Astrocyte of the spinal cord (primary cell): ENCODE results near the gene BRWD1.

Experiments used
- DNase-seq: peaks from one replicate; pipeline ENCODE4 v3.0.0; 2011; ENCODE audit warnings: low read depth, low spot score
- H3K4me3 ChIP-seq: 2 replicates; pipeline ENCODE4 v1.5.1; 2011; ENCODE audit warnings: low read depth, mild to moderate bottlenecking, low read length, moderate library complexity
- in situ Hi-C: cut with HindIII; loops from 2 replicates; pipeline ENCODE4 v1.10.0; 2017; ENCODE audit warnings: low sequenced_read_pairs
- TF ChIP-seq, protein P1 (sequence below): IDR thresholded peaks from 2 replicates; pipeline ENCODE4 v1.5.1; 2012; ENCODE audit warnings: low read depth, mild to moderate bottlenecking, low read length, inconsistent platforms

Gene BRWD1

DNA sequence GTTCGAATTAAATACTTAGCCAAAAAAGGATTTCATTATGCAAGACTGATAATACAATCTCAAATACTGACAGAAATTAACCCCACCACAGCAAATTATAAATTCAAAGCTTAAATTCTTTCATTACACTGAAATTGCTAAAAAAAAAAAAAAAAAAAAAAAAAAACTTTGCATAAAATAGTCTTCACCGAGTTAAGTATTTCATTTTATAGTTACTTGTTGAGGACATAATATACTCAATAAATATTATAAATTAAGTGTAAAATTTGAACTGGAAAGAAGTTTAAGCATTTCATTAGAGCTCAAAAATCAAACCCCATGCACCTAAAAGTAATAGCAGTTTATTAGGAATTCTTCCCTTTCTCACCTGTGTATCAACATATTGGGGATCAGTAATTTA is 128.3 kb downstream of the BRWD1 start:
- TF ChIP-seq, protein P1, sequence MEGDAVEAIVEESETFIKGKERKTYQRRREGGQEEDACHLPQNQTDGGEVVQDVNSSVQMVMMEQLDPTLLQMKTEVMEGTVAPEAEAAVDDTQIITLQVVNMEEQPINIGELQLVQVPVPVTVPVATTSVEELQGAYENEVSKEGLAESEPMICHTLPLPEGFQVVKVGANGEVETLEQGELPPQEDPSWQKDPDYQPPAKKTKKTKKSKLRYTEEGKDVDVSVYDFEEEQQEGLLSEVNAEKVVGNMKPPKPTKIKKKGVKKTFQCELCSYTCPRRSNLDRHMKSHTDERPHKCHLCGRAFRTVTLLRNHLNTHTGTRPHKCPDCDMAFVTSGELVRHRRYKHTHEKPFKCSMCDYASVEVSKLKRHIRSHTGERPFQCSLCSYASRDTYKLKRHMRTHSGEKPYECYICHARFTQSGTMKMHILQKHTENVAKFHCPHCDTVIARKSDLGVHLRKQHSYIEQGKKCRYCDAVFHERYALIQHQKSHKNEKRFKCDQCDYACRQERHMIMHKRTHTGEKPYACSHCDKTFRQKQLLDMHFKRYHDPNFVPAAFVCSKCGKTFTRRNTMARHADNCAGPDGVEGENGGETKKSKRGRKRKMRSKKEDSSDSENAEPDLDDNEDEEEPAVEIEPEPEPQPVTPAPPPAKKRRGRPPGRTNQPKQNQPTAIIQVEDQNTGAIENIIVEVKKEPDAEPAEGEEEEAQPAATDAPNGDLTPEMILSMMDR, result no peak
- no peak overlapping the region for H3K4me3 ChIP-seq
- no peak for DNase-seq
- in situ Hi-C loops, result no loop called here

DNA sequence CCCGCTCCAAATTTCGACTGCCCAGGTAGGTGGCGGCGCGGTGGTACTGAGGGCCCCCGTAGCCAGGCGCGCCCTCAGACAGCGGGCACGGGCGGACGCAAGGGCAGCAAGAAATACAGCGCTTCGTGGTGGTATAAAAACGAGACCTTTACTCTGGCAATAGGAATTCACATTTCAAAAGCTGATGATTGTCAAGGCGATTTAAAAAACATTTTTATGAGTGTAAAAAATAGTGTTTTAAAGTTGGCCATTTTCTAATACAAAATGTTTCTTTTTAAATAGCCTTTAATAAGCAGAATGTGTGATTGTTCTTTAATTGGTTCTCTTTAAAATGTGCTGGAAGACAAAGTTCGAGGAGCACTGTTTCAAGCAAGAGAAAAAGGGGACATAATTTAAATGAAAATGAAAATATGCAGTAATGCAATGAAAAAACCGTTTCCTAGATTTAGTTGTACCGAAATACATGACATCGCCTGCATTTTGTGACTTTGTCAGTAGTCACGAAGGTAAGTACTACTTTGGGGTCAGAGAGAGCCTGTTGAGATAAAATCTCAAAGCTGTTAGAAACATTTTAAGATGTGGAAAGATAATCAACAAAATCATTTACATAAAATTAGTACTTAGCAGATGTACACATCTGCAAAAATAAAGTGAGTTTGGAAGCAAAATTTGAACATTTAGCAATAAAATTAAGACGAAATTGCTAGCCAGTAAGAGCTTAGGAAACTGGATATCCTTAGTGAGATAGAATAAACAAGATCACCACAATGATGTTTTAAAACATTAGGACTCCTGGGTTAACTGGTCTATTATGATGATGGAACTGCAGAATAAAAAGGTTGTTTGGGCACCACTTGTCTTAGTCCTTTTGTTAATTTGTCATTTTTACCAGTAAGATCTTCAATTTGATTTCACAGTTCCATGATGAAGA is 129.1 kb downstream of the BRWD1 start:
- peak overlapping the region; percentile 88 for H3K4me3 ChIP-seq
- peak; percentile 37 for DNase-seq
- in situ Hi-C loops, result no loop called here
- TF ChIP-seq, protein P1, result no peak

DNA sequence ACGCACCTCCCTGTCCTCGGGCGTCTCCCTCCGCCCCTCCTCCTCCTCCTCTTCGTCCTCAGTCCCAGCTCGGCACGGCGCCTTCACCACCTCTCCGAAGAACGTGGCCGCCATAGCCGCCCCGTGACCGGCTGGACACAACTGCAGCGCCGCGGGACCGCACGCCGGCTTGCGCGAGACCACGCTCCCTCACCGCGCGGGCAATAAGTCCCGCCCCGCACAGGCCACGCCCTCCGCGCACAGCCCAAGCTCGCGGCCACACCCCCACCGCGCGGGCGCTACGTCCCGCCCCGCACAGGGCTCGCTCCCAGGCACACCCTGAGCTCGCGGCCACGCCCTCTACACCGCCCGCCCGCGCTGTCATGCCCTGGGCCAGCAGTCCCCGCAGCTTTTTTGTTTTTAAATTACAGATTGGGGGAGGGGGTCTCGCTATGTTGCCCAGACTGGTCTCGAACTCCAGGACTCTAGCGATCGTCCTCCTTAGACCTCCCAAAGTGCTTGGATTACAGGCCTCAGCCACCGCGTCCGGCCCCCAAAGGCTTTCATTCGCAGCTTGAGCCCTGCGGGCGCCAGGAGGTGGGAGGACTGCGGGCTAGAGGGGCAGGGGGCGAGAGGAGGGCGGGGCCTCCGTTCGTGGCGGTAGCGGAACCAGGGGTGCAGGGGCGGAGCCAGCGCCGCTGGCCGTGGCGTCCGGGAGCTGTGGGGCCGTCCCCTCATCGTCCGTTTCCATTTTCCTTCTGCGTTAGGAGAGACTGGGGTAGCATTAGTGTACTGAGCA is 130.0 kb downstream of the BRWD1 start, which contains the start of gene PSMG1:
PSMG1 (minus strand) TSS at position 180 of the 778 bp plus-strand sequence; CDS start at position 114, 66 bp downstream.
- TF ChIP-seq, protein P1, result no peak
- H3K4me3 ChIP-seq, result peak within 1 kb of the TSS; percentile 88
- in situ Hi-C loops, result no loop called here
- peak; percentile 96 for DNase-seq

DNA sequence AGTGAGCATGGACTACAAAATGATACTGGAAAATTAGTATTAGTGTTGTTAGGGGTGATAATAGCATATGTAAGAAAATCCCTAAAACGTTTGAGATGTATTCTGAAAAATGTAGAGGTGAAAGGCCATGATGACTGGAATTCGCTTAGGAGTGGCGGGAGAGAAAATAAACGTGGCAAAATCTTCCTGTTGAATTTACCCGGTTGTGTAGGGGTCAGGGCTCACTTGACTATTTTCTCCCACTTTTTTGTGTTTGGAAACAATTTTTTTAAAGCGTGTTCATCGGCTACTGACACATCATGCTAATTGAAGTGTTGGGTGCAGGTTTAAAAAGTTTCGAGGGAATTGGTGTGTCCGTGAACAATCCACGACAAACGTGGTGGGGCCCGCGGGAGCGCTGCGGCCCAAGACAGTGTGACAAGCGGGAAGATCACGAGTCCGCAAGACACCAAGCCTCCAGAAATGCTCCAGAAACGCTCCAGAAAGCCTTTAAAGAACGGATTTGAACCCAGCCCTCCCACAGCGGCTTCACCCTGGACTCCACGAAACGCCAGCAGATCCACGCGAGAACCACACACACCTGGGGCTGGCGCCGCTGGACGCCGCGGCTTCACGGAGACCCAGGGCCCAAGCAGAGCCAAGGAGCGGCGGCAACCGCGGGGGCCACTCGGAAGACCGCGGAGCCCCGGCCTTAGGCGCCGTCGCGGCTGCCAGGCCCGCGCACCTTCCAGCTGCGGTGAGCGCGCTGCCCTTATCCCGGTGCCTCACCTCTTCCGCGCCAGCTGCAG is 130.8 kb downstream of the BRWD1 start:
- DNase-seq, result peak; percentile 22
- peak overlapping the region; percentile 88 for H3K4me3 ChIP-seq

DNA sequence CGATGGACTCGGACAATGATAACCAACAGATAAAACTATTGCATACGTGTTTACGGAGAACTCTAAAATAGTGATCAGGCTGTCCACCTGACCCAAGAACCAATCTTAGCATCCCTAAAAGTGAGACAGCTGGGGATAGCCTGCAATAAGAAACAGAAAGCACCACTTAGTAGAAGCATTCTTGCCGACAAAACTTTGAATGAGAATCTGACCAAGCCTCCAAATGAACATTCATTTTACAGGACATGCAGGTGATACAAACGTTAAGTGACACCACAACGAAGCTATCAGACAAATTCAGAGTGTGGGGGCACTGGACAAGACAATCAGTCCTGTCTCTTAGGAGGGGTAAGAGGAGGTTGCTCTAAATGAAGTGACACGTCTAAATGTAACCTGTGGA is 131.4 kb downstream of the BRWD1 start:
- no peak for DNase-seq
- H3K4me3 ChIP-seq, result peak overlapping the region; percentile 88
- in situ Hi-C loops, result no loop called here
- TF ChIP-seq, protein P1, result no peak

More for the DNA sequence above, 130.8 kb downstream of the BRWD1 start:
- in situ Hi-C loops, result no loop called here
- TF ChIP-seq, protein P1, result no peak

DNA sequence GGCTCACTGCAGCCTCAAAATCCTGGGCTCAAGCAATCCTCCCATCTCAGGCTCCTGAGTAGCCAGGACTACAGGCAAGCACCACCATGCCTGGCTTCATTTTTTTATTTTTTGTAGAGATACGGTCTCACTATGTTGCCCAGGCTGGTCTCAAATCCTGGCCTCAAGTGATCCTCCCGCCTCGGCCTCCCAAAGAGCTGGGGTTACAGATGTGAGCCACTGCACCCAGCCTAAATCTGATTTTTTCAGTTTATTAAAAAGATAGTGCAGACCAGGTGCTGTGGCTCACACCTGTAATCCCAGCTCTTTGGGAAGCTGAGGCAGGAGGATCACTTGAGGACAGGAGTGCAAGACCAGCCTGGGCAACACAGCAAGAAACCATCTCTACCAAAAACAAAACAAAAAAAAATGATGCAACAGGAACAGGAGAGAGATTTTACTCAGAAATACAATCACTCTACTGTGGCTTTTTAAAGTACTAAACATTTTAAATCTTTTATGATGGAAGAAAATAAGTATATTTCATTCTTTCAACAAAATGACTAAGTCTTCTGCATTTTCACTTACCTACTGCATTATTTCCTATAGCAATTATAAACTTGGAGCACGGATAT is 132.1 kb downstream of the BRWD1 start:
- H3K4me3 ChIP-seq, result no peak overlapping the region
- in situ Hi-C loops, result no loop called here
- TF ChIP-seq, protein P1, result no peak
- no peak for DNase-seq
